GM12878 (cell line): ENCODE measurements around the gene F2RL1. TPM values are rescaled to one million over a fixed set of nuclear protein-coding genes. Genes with fewer than 3 reads are reported as not detected.

Experiments
- ATAC-seq: fragments of 200-7000 bp; cut with Tn5 transposase; 3 replicates; pipeline ENCODE4 v1.9.1; 2020; ENCODE audit warnings: mild to moderate bottlenecking, moderate library complexity
- BruUV-seq: library from RNA; stranded (reverse); fragments of 400-500 nt; replicated peaks from 2 replicates; lab custom pipeline; 2021; lab: Mats Ljungman, UMichigan
- CTCF ChIA-PET: fragments of 300-600 bp; sonication (Branson Sonifier 250); formaldehyde crosslinking; extraction: SDS; loops from one replicate; lab custom pipeline; 2021; ENCODE audit warnings: inconsistent platforms; lab: Yijun Ruan, JAX
- POLR2A ChIA-PET: fragments of 350-600 bp; formaldehyde crosslinking; extraction: SDS; loops from one replicate; lab custom pipeline; 2021; ENCODE audit warnings: inconsistent platforms; lab: Charles Lee
- RAD21 ChIA-PET: fragments of 300-600 bp; sonication (Branson Sonifier 250); formaldehyde crosslinking; loops from one replicate; lab custom pipeline; 2023; ENCODE audit warnings: antibody characterized with exemption; ENCODE audit not compliant: unreplicated experiment; lab: Charles Lee
- SMC1A ChIA-PET: fragments of 300-600 bp; sonication (Branson Sonifier 250); formaldehyde crosslinking; loops from one replicate; lab custom pipeline; 2023; ENCODE audit not compliant: unreplicated experiment, uncharacterized antibody; lab: Charles Lee
- DNase-seq: peaks from one replicate; pipeline ENCODE4 v3.0.0-alpha.2; 2011; ENCODE audit warnings: low read depth, low spot score
- FAIRE-seq: peaks from 3 replicates; lab custom pipeline; 2011; peaks lifted over from hg19 to GRCh38; lab: Jason Lieb, UNC
- H2AFZ ChIP-seq: 2 replicates; pipeline ENCODE4 v1.6.0; 2011; ENCODE audit warnings: low read depth, low read length, control low read depth; ENCODE audit not compliant: control insufficient read depth
- H3K27ac ChIP-seq: 2 replicates; pipeline ENCODE4 v1.5.1; 2011; ENCODE audit warnings: control low read depth; ENCODE audit not compliant: control insufficient read depth, insufficient read depth
- H3K27me3 ChIP-seq, 2 experiments: replicated peaks in 1 of 2; 2 replicates each; pipeline versions ENCODE4 v1.6.0 to v1.6.1; 2011; ENCODE audit warnings: low read length in 1 of 2; ENCODE audit not compliant: control insufficient read depth in 2 of 2, insufficient read depth in 2 of 2
- H3K36me3 ChIP-seq, 2 experiments: 2 replicates each; pipeline ENCODE4 v1.5.1; 2011; ENCODE audit warnings: low read length in 1 of 2; ENCODE audit not compliant: control insufficient read depth in 2 of 2, insufficient read depth in 2 of 2
- H3K4me1 ChIP-seq: 2 replicates; pipeline ENCODE4 v1.6.1; 2011; ENCODE audit warnings: mild to moderate bottlenecking, low read length, moderate library complexity, mixed read lengths; ENCODE audit not compliant: control insufficient read depth, insufficient read depth
- H3K4me2 ChIP-seq: 2 replicates; pipeline ENCODE4 v1.6.0; 2011; ENCODE audit warnings: control low read depth; ENCODE audit not compliant: control insufficient read depth, insufficient read depth
- H3K4me3 ChIP-seq: fragments of 200-600 bp; sonication (generic); 2 replicates; pipeline ENCODE4 v1.5.1; 2016
- H3K79me2 ChIP-seq: 2 replicates; pipeline ENCODE4 v1.6.0; 2011; ENCODE audit warnings: low read length; ENCODE audit not compliant: control insufficient read depth, insufficient read depth
- H3K9ac ChIP-seq: 2 replicates; pipeline ENCODE4 v1.8.0; 2011; ENCODE audit warnings: low read length, control low read depth, mixed read lengths; ENCODE audit not compliant: control insufficient read depth, insufficient read depth
- H3K9me3 ChIP-seq: replicated peaks from 3 replicates; pipeline ENCODE4 v1.5.1; 2011; ENCODE audit warnings: mild to moderate bottlenecking, low read length; ENCODE audit not compliant: control insufficient read depth, insufficient read depth
- H4K20me1 ChIP-seq: 2 replicates; pipeline ENCODE4 v1.6.0; 2011; ENCODE audit not compliant: control insufficient read depth, insufficient read depth
- FOXM1 ChIP-seq: IDR thresholded peaks from 2 replicates; pipeline ENCODE4 v1.6.1; 2012; ENCODE audit warnings: low read depth, mild to moderate bottlenecking, inconsistent platforms, low read length, moderate library complexity
- GATAD2B ChIP-seq: fragments of 450-650 bp; conservative IDR thresholded peaks from 2 replicates; pipeline ENCODE4 v1.6.1; 2017; ENCODE audit warnings: low read depth, mild to moderate bottlenecking, moderate library complexity
- HDGF ChIP-seq: fragments of 450-650 bp; IDR thresholded peaks from 2 replicates; pipeline ENCODE4 v1.6.1; 2016; ENCODE audit warnings: antibody characterized with exemption
- RAD51 ChIP-seq: fragments of 450-650 bp; IDR thresholded peaks from 2 replicates; pipeline ENCODE4 v1.6.1; 2016; ENCODE audit warnings: moderate library complexity, mild to moderate bottlenecking, inconsistent platforms
- ZNF24 ChIP-seq: fragments of 450-650 bp; IDR thresholded peaks from 2 replicates; pipeline ENCODE4 v1.6.1; 2017; ENCODE audit warnings: antibody characterized with exemption, mild to moderate bottlenecking
- WGBS: methylation state at CpG from one replicate; pipeline ENCODE4 v1.1.6; 2016; ENCODE audit warnings: low lambda C conversion rate; ENCODE audit not compliant: insufficient replicate concordance, insufficient coverage; ENCODE audit errors: missing lambda C conversion rate; 5-methylcytosine and 5-hydroxymethylcytosine counted together
- in situ Hi-C: fragments of 300-500 bp; cut with MboI; formaldehyde crosslinking; loops from 9 replicates; pipeline ENCODE4 v1.14.3; 2018; ENCODE audit warnings: mixed read lengths
- intact Hi-C: fragments of 100-400 bp; cut with micrococcal nuclease; formaldehyde crosslinking; loops from one replicate; pipeline ENCODE4 v1.14.2; 2022; ENCODE audit not compliant: unreplicated experiment
- polyA plus RNA-seq, 11 experiments: library from polyadenylated mRNA; depleted of rRNA in 4 of 11; unstranded in 6 of 11; stranded (reverse) in 5 of 11; fragments of >200 nt; fragmentation: Nextera tagmentation in 4 of 11; fragmentation: Illumina TruSeq in 1 of 11; extraction: Ambion mirVana in 4 of 11; extraction: Trizol in 1 of 11; gene quantifications; 1 replicate in 1 of 11; 2 replicates in 10 of 11; pipeline versions ENCODE4 v1.2.1 to v1.2.3, GENCODE V29; 2011 to 2016; ENCODE audit warnings: inconsistent platforms in 2 of 11, missing spikeins in 2 of 11, low read depth in 1 of 11
- total RNA-seq, 4 experiments: library from RNA; depleted of rRNA in 3 of 4; stranded (reverse); fragments of >200 nt in 3 of 4; fragmentation: Illumina TruSeq in 1 of 4; extraction: Trizol in 1 of 4; gene quantifications; 2 replicates each; pipeline versions ENCODE4 v1.2.1 to v1.2.3, GENCODE V29; 2013 to 2021
- TF ChIP-seq, protein P1 (sequence below): IDR thresholded peaks from 2 replicates; pipeline ENCODE4 v1.6.1; 2011; ENCODE audit warnings: borderline replicate concordance, low read depth, mild to moderate bottlenecking, moderate library complexity, low read length; ENCODE audit not compliant: insufficient read depth, poor library complexity, severe bottlenecking
- TF ChIP-seq, protein P2 (sequence below): IDR thresholded peaks from 2 replicates; pipeline ENCODE4 v1.6.1; 2012; ENCODE audit warnings: low read depth, low read length, improper control_type of control experiment
- TF ChIP-seq, protein P3 (sequence below): fragments of 450-650 bp; formaldehyde crosslinking; IDR thresholded peaks from 2 replicates; pipeline ENCODE4 v1.4.0; 2022; ENCODE audit warnings: mild to moderate bottlenecking, moderate library complexity
- TF ChIP-seq, protein P4 (sequence below): fragments of 450-650 bp; IDR thresholded peaks from 2 replicates; pipeline ENCODE4 v1.6.1; 2017; ENCODE audit warnings: mild to moderate bottlenecking, low read depth, inconsistent platforms; ENCODE audit not compliant: poor library complexity, severe bottlenecking
- TF ChIP-seq, protein P5 (sequence below): fragments of 150-350 bp; IDR thresholded peaks from 2 replicates; pipeline ENCODE4 v1.6.1; 2016; ENCODE audit warnings: low read depth, low read length

F2RL1 gene
- total and polyA plus RNA-seq, 10 of the 15 experiments (the other 5 are each of a cell fraction or from before 2014, with no cell fraction given): 0.04 to 0.10 TPM; not detected in 8

DNA sequence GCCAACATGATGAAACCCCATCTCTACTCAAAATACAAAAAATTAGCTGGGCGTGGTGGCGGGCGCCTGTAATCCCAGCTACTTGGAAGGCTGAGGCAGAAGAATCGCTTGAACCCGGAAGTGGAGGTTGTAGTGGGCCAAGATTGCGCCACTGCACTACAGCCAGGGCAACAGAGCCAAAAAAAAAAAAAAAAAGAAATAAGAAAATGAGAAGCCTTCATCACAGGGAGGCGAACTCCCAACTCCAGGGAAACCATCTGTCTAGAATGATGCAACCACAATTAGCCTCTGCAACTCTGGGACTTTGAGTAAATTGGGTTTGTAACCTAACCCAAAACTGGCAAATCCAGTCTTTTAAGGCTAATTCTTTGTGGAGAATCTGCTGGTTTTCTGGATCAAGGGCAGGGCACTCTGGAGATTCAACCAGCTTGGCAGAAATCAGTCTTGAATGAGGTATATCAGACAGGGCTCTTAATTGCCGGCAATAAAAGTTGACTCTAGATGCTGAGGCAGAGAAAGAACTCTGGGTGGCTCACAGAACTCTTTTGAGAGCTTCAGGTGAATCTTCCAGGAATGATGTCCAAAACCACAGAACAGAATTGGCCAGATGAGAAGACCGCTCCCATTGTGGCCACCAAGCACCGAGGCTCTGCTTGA lies 40.9 kb downstream of the F2RL1 start:
- Histone ChIP-seq H3K36me3 (no peaks in the 10 kb centered on the region), H2AFZ (no peak overlapping the region), H3K27ac (no peak overlapping the region), H3K9ac (no peak overlapping the region), H3K27me3 (no peaks in the 10 kb centered on the region), H3K79me2 (no peaks in the 10 kb centered on the region), H3K4me3 (no peak overlapping the region), H4K20me1 (no peaks in the 10 kb centered on the region), H3K4me1 (peaks cover 4% of the 10 kb centered on the region; the same call in 1 of the 2 replicates), H3K4me2 (no peak overlapping the region), H3K9me3 (no peaks in the 10 kb centered on the region)
- 49% methylated on average over 9 of the region's 10 CpGs for WGBS
- POLR2A ChIA-PET: interaction anchor here (0.6 kb wide), 1 partner anchor 292 kb away, joined by 3 read pairs; no protein-coding TSS in a partner anchor
- FAIRE-seq (peak; percentile 23), ATAC-seq (no peak), DNase-seq (no peak)
- SMC1A ChIA-PET: interaction anchor here (1.0 to 1.5 kb wide), 2 partner anchors 15 to 44 kb away, joined by 3 read pairs; no protein-coding TSS in a partner anchor
- in situ Hi-C loops (no loop called here), intact Hi-C loops (loop anchor here (10.0 kb wide), 2 partner anchors 385 to 575 kb away; no protein-coding TSS in a partner anchor)
- no TSS peak for BruUV-seq
- CTCF ChIA-PET: interaction anchor here (0.9 to 2.0 kb wide), 2 partner anchors 9 to 157 kb away, joined by 3 to 8 read pairs; no protein-coding TSS in a partner anchor
- RAD21 ChIA-PET: interaction anchor here (1.3 kb wide), 1 partner anchor 207 kb away, joined by 3 read pairs; no protein-coding TSS in a partner anchor
- TF ChIP-seq RAD51 (no peak), ZNF24 (no peak), GATAD2B (no peak), FOXM1 (no peak), HDGF (no peak)
- TF ChIP-seq, protein P1, sequence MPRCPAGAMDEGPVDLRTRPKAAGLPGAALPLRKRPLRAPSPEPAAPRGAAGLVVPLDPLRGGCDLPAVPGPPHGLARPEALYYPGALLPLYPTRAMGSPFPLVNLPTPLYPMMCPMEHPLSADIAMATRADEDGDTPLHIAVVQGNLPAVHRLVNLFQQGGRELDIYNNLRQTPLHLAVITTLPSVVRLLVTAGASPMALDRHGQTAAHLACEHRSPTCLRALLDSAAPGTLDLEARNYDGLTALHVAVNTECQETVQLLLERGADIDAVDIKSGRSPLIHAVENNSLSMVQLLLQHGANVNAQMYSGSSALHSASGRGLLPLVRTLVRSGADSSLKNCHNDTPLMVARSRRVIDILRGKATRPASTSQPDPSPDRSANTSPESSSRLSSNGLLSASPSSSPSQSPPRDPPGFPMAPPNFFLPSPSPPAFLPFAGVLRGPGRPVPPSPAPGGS: no peak
- TF ChIP-seq, protein P2, sequence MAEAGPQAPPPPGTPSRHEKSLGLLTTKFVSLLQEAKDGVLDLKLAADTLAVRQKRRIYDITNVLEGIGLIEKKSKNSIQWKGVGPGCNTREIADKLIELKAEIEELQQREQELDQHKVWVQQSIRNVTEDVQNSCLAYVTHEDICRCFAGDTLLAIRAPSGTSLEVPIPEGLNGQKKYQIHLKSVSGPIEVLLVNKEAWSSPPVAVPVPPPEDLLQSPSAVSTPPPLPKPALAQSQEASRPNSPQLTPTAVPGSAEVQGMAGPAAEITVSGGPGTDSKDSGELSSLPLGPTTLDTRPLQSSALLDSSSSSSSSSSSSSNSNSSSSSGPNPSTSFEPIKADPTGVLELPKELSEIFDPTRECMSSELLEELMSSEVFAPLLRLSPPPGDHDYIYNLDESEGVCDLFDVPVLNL: no peak
- TF ChIP-seq, protein P3, sequence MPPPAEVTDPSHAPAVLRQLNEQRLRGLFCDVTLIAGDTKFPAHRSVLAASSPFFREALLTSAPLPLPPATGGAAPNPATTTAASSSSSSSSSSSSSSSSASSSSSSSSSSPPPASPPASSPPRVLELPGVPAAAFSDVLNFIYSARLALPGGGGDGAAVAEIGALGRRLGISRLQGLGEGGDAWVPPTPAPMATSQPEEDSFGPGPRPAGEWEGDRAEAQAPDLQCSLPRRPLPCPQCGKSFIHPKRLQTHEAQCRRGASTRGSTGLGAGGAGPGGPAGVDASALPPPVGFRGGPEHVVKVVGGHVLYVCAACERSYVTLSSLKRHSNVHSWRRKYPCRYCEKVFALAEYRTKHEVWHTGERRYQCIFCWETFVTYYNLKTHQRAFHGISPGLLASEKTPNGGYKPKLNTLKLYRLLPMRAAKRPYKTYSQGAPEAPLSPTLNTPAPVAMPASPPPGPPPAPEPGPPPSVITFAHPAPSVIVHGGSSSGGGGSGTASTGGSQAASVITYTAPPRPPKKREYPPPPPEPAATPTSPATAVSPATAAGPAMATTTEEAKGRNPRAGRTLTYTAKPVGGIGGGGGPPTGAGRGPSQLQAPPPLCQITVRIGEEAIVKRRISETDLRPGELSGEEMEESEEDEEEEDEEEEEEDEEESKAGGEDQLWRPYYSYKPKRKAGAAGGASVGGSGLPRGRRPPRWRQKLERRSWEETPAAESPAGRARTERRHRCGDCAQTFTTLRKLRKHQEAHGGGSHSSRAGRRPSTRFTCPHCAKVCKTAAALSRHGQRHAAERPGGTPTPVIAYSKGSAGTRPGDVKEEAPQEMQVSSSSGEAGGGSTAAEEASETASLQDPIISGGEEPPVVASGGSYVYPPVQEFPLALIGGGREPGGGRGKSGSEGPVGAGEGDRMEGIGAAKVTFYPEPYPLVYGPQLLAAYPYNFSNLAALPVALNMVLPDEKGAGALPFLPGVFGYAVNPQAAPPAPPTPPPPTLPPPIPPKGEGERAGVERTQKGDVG: no peak
- TF ChIP-seq, protein P4, sequence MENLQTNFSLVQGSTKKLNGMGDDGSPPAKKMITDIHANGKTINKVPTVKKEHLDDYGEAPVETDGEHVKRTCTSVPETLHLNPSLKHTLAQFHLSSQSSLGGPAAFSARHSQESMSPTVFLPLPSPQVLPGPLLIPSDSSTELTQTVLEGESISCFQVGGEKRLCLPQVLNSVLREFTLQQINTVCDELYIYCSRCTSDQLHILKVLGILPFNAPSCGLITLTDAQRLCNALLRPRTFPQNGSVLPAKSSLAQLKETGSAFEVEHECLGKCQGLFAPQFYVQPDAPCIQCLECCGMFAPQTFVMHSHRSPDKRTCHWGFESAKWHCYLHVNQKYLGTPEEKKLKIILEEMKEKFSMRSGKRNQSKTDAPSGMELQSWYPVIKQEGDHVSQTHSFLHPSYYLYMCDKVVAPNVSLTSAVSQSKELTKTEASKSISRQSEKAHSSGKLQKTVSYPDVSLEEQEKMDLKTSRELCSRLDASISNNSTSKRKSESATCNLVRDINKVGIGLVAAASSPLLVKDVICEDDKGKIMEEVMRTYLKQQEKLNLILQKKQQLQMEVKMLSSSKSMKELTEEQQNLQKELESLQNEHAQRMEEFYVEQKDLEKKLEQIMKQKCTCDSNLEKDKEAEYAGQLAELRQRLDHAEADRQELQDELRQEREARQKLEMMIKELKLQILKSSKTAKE: no peak
- TF ChIP-seq, protein P5, sequence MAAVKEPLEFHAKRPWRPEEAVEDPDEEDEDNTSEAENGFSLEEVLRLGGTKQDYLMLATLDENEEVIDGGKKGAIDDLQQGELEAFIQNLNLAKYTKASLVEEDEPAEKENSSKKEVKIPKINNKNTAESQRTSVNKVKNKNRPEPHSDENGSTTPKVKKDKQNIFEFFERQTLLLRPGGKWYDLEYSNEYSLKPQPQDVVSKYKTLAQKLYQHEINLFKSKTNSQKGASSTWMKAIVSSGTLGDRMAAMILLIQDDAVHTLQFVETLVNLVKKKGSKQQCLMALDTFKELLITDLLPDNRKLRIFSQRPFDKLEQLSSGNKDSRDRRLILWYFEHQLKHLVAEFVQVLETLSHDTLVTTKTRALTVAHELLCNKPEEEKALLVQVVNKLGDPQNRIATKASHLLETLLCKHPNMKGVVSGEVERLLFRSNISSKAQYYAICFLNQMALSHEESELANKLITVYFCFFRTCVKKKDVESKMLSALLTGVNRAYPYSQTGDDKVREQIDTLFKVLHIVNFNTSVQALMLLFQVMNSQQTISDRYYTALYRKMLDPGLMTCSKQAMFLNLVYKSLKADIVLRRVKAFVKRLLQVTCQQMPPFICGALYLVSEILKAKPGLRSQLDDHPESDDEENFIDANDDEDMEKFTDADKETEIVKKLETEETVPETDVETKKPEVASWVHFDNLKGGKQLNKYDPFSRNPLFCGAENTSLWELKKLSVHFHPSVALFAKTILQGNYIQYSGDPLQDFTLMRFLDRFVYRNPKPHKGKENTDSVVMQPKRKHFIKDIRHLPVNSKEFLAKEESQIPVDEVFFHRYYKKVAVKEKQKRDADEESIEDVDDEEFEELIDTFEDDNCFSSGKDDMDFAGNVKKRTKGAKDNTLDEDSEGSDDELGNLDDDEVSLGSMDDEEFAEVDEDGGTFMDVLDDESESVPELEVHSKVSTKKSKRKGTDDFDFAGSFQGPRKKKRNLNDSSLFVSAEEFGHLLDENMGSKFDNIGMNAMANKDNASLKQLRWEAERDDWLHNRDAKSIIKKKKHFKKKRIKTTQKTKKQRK: no peak
